ENCODE data around the gene RPL36A.

- TF ChIP-seq CTCF (IDR thresholded peaks at IDR 0.05) = no peak
- TF ChIP-seq POLR2A (IDR thresholded peaks at IDR 0.05) = no peak
Measured at GRCh38 chrX:101442085-101442484, 51.3 kb downstream of the RPL36A start.

Measured in body of pancreas (tissue), 4 donors.